NCI-H526 treated with DMSO at 0.1 percent for 48 hours (cell line): ENCODE measurements around the gene NPHP1.
A peak's percentile ranks its signal among the peaks of the same experiment; 100 is the strongest.
"Not testable (repeated sequence)": the region's sequence is repeated elsewhere in the genome, so short reads cannot be mapped to it uniquely, and the experiment has no call there.

Source experiments
- DNase-seq: peaks from one replicate; lab custom pipeline; 2025; lab: John Stamatoyannopoulos, UW

The NPHP1 gene

DNA sequence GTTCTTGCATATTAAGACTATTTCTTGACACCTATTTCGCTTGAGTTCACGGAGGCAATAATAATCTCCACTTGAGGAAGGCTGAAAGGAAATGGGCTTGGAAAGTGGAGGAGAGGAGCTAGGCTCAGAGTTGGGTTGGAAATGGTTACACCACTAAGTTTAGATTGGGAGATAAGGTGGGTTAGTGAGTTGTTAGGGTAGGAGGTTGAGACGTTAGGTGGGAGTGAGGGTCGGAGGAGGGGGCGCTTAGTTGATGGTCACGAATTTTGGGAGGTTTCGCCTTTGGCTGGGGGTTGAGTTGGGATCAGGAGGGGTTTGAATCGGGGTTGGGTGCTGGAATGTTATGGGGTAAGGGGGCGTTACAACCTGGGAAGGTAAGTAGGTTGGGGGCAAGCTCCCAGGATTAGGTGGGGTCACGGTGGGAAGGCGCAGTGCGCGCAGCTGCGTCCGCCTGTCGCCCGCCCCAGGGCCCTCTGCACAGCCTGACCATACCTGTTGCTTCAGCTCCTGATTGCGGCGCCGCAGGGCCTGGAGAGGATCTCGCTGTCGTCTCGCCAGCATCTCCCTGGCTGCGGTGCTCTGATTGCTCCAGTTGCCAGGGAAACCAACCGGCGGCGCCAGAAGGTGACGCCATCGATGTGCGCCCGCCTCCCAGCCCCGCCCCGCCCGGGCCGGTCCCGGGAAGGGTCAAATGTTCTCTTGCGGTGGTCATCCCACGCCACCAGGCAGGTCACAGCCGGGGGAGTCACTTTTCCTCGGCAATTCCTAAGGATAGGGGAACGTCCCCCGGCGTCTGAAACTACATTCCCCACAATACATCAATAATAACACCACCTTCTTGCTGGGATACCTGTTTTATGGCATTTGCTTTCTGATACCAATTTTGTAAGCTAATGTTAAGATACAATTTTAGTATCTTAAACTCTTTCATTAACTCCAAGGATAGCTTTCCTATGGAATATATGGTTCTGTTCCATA, at the start of gene NPHP1:
TSS of gene NPHP1 (minus strand) at position 606 of the 978 bp plus-strand sequence. CDS start at position 561, 45 bp downstream.
- peak; percentile 57 for DNase-seq

DNA sequence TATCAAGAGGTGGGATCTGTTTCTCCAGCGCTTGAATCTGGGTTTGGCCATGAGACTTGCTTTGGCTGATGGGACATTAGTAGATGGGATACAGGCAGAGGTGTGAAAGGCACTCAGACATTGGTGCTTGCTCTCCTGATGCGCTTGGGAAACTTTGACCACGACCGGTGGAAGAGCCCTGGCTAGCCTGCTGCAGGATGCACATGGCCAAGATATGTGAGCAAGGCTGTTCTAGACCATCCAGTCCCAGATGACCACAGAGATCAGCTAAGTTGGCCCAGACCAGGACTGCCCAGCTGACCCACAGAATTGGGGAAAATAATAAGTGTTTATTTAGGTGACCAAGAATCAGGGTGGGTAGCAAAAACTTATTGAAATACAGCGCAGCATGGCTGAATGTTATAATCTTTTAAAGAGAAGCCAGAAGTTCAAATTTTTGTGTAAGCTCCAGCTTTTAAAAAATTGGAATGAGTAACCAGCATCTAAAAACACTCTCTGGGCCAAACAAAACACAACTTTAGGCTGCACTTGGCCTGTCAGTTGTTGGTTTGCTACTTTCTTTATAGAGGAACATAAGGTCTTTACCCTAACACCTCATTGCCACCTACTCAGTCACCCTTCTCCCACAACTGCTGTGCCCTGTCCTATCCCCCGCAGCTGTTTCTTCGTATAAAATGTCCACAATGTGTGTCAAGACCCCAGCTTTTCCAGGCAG, 43.4 kb upstream of the NPHP1 start:
- DNase-seq = not testable (repeated sequence)

DNA sequence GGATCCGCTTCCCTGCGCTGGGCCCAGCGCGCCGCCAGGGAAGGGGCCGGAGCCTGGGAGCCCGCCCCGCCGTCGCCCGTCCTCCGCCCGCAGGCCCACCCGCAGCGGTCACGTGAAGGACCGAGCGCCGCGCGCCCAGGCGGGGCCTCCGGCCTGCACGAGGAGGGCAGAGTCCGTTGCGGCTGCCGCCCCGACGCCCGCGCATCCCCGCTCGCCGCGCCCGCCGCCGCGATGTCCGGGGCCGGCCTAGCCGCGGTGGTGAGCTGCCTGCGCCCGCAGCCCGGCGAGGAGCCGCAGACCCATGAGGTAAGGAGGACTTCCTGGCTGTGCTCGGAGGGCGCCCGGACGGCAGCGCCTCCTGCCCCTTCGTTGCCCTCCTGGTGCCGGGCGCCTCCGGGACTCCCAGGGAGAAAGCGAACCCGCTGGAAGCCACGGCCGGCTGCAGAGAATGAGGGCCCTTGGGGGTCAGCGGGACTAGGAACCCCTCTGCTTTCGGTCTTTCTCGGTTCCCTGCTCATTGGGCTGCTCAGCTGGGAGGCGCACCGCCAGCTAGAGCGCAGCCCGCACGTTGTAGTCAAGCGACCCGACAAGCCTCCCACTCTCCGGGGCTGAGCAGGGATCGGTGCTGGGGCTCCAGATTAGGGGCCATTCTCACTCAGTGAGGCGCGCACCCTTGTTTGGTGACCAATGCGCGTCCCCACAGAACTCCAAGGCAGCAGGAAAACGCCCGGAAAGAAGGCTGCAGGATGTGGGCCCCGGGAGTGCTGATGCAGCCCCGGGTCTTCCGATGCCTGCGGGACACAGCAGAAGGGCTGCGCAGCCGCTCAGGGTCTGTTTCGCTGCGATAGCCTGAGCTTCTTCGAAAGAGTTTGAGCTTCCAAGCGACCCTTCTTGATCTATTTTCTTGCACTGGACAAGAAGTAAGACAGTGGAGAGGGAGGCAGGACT, 40.9 kb upstream of the NPHP1 start:
- DNase-seq = not testable (repeated sequence)

DNA sequence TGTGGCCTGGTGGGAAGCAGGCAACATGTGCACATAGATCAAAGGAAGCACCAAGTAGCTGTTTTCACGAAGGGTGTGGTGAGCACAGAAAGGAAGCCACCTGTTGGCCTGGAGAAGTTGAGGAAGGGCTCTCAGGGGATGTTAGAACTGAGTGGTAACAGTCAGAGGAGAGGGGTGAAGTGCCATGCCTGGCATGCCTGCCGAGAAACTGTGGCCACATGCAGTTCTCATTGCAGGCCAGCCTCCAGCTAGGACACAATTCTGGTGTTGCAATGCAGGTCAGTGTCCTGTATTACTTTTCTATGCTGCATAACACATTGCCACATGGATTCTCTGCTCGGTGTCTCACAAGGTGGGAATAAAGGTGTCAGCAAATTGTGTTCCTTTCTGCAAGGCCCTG, 38.5 kb upstream of the NPHP1 start:
- DNase-seq = not testable (repeated sequence)

DNA sequence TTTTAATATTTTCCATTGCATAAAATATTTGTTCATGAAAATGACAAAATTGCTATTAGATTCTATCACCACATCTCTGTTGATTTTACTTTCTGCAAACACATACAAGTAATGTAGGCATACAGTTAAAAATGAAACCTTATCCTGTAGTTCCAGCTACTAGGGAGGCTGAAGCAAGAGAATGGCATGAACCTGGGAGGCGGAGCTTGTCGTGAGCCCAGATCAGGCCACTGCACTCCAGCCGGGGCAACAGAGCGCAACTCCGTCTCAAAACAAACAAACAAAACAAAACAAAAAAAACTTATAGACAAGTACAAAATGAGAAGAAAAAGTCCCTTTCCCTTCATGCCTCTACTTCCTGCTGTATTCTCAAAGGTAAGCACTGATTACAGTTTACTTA, 29.7 kb upstream of the NPHP1 start:
- DNase-seq = not testable (repeated sequence)

DNA sequence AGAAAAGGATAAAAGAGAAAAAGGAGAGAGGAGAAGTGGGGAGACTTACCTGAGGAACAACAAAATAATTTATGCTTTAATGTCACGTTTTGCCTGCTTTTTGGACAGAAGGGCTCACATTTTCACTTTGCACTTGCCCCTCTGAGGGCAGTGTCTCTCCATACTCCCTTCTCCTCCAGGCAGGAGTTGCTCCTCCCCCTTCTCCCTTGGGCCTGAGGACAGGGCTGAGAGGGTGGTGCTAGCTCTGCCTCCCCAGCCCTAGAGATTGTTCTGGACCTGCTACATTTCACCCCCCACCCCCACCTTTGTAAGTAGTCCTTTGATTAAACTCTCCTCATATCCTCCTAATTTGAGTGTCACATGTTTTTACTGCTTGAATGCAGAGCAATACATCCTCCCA, 25.1 kb upstream of the NPHP1 start:
- not testable (repeated sequence) for DNase-seq

DNA sequence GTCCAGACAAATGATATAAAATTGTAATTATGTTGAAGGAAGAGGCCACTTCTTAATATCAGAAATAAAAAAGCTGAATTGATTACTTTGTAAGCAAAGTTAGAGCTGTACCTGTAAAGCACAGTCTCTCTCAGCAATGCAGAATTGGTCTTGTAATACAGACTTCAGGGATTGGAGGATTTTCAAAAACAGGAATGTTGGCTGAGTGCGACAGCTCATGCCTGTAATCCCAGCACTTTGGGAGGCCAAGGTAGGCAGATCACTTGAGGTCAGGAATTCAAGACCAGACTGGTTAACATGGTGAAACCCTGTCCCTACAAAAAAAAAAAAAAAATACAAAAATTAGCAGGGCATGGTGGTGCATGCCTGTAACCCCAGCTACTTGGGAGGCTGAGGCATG, 17.8 kb upstream of the NPHP1 start:
- not testable (repeated sequence) for DNase-seq

DNA sequence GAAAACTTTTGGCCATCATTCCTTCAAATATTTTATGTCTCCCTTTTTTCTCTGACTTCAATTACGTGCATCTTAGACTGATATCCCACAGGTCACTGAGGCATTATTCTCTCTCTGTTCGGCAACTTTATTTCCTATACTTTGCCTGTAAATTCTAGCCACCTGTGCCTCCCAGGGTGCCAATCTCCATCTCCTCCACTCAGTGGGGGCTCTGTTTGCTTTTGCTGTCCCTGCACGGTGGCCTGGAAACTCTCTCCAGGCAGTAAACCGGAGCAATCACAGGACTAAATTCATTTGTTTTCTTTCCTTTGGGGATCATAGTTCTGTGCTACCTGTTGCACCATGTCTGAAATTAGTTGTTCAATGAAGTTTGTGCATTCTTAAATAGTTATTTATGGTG, 17.1 kb upstream of the NPHP1 start:
- no peak for DNase-seq

DNA sequence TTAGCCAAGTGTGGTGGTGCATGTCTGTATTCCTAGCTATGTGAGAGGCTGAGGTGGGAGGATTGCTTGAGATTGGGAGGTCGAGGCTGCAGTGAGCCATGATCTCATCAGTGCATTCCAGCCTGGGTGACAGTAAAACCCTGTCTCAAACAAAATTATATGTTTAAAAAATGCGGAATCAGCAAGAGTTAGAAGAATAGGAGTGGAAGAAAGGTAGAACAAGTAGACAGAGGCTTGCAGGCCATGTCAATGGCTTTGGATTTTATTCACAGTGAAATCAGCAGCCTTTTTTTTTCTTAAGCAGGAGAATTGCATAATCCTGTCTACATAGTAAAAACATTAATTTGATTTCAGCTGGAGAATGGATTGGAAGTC, 15.4 kb upstream of the NPHP1 start:
- DNase-seq = no peak

DNA sequence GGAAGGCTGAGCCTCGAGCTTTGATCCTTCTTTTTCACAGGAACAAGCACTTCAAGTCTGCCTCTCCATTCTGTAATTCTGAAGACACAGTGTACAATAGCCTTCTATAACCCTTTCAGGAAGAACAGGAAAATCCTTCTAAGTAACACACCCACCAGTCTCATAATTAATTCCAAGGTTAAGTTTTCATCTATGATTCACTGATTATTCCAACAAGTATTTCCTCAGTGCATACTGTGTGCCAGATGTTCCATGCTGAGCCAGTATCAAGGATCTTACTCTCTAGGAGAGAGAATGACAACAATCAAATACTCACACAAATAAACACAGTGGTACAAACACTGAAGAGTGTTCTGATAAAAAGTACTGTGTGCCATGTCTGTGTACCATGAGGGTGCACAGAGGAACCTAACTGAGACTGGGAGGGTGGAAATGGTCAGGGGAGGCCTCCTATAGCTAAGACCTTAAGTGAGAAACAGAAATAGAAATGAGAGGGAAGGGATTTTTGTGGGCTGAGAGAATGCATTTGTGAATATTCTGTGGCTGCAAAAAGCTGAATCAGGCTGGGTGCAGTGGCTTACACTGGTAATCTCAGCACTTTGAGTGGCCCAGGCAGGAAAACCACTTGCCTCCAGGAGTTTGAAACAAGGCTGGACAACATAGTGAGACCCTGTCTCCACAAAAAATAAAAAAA, 14.8 kb upstream of the NPHP1 start:
- DNase-seq = no peak

DNA sequence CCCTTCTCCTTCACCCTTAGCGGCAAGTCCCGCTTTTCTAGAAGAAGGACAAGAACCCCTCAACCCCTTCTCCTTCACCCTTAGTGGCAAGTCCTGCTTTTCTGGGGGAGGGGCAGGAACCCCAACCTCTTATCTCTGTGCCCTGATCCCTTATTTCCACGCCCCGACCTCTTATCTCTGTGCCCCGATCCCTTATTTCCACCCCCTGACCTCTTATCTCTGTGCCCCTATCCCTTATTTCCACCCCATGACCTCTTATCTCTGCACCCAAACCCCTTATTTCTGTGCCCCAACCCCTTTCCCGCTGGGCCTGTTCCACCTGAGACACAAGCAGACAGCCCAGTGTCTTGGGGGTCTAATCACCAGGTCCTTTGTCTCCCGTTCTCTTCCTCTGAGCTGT, 14.1 kb upstream of the NPHP1 start:
- DNase-seq = not testable (repeated sequence)

DNA sequence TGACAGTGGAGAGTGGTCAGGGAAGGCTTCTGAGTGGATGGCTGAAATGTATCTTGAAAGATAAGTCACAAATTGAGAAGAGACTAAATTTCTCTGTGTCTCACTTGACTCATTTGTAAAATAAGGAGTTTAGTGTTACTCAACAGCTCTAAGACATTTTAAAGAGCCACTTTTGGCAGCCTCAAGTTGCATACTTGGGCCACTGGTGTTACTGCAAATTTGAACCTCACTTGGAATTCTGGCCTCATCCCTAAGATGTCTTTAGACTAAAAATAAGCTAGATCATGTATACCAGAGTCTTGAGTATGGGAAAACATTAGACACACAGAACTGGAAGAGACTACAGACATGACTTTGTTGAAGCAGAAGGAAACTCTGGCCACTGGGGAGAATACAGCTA, 12.0 kb upstream of the NPHP1 start:
- DNase-seq = no peak

DNA sequence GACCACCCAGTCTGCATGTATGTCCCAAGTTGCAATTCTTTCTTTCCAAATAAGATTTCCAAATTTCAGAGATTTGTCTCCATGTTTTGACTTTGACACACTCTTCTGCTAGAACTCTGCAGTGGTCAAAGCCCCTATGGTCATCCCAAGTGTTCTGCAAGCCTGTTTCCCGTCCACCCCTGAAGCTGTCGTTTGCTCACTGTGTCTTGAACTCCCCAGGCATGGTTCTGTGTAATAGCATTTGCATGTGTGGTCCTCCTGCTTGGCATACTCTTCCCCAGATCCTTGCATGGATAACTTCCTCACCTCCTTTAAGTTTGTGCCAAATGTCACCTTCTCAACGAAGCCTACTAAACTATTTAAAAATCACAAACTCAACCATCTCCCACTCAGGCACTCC, 11.4 kb upstream of the NPHP1 start:
- no peak for DNase-seq

DNA sequence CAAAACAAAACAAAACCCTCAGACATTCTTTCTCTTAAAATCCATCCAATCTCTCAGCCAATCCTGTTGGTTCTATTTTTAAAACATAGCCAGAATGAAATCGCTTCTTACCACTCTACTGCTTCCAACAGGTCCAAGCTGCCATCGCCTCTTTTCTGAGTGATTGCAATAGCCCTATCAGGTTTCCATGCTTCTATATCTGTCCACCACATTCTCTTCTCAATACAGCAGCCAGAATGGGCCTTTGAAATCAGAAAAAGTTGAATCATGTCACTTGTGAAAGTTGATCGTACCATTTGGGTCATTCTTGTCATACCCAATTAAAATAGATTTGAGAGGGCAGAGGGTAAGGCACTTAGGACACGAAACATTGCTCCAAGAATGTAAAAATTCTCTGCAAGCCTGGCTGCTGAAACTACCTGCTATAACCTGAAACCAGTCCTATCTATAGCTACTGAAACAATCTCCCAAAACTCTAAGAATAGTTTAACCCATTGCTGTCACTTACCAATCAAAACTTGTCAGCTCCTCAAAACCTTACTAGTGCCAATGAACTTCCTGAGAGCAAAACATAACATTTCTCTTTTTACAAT, 10.8 kb upstream of the NPHP1 start:
- DNase-seq = no peak

DNA sequence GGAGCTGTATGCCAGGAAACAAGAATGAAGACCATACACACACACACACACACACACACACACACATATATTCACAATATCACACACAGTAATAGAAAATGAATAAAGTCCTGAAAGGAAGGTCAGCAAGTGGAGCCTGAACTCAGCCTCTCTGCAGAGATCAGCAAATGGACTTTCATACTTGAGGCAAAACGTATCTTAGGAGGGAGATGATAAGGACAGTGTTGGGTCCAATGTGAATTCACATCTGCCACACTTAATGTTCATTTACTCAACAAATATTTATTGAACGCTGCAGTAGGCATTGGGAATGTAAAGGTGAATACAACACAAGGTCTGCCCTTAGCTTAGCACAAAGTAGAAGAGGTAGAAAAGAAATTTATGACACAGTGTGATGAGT, 10.3 kb upstream of the NPHP1 start:
- DNase-seq = no peak

DNA sequence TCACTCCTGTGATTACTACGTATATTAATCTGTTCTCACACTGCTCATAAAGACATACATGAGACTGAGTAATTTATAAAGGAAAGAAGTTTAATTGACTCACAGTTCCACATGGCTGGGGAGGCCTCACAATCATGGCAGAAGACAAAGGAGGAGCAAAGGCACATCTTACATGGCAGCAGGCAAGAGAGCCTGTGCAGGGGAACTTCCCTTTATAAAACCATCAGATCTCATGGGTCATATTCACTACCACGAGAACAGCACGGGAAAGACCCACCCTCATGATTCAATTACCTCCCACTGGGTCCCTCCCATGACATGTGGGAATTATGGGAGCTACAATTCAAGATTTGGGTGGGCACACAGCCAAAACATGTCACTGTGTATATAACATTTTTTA, 8.7 kb upstream of the NPHP1 start:
- DNase-seq = not testable (repeated sequence)

DNA sequence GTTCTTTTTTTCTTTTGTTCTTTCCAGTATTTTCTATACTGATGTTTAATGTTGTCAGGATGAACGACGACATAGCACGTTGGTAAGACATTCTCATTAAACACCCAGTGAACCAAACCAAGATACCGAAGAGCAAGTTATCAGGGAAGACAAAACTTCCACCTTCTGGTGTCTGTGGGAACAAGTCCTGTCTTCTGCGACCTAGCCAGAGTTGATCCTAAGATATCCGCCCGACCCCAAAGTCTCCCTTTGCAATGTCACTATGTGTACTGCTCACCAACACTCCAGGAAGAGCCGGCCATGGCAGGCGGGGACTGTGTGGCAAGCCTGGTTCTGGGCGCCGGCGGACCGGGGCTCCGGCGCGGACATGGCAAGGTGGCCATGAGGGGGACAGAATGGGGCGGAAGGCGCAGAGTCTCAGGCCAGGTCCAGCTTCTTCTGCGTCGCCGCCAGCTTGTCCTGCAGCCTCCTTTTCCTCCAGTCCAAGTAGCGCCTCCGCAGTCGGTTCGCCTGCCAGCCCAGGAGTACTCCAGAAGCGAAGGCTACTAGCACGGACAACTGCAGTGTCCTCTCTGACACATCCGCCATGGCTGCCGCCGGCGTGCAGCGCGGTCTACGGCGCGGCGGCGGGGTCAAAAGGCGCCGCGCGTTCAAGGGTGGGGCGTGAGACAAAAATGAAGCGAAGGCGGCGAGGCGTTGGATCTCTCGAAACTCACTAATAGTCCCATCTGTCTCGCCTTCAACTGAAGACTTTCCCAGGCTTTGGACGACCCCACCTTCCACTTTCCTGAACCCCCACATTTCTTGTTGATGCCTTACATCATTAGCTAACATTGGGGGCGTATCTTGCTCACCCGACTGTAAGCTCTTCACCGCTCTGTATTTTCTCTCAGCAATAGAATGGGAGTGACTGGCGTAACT, 7.4 kb upstream of the NPHP1 start, which contains the start of gene MTLN:
TSS of gene MTLN (minus strand) at position 610 of the 921 bp plus-strand sequence. CDS start at position 588, 22 bp downstream.
- peak; percentile 50 for DNase-seq

DNA sequence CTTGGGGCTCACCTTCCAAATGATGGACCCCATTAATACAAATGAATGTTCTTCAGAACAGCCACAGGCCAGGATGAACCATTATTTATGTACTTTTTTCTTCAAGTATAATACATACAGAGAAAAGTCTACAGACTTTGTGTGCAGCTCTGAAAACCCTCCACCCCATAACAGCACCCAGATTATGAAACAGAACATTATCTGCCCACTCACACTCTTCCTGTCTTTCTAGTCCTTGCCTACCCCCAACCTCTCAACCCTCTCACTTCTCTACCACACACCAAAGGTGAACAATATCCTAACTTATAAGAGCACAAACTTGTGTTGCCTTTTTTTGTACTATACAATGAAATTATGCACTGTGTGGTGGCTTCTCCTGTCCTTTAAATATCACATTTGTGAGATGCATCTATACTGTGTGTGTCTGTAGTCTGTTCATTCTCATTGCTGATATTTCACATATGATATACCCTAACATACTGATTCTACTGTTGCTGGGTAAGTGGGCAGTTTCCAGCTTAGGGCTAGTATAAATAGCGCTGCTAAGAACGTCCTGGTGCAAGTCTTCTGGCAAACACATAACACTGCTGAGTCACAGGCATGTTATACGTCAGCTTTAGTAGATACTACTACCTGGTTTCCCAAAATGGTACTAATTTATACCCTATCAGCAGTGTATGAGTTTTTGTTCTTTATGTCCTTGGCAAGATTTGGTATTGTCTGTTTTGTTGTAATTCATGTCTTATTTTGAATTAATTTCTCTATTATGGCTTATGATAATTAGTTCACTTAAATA, 1.0 kb upstream of the NPHP1 start:
- no peak for DNase-seq

DNA sequence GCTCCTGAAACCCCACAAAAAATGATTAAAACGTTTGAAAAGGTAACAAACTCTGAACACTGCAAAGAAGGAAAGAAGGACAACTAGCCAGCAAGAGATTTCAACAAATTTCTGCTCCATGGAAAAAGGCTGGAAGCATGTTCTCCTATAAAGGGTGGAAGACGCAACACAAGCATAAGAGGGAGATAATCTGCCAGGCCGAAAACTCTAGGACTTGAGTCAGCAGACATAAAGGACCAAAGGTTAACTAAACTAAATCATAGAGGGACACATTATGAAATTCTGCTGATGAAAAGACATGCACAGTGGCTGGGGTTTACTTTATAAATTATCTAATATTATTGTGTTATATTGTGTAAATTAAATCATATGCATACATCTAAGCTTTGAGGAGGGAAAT, 6.8 kb downstream of the NPHP1 start:
- no peak for DNase-seq
